GOT3 (cell line): ENCODE measurements around the gene RPL36A.

Experiments
- DNase-seq: peaks from one replicate; lab custom pipeline; 2025; ENCODE audit warnings: mixed read lengths; lab: John Stamatoyannopoulos, UW

The RPL36A gene

GRCh38 chrX:101390664-101391525 lies at the start of gene RPL36A:
TSS of gene RPL36A (plus strand) at chrX:101391011. CDS start at chrX:101391044, 33 bp downstream.
- peak; percentile 62 for DNase-seq

GRCh38 chrX:101347859-101348451 lies 42.9 kb upstream of the RPL36A start:
- DNase-seq, result no peak

- DNase-seq, result peak; percentile 20
Observed at GRCh38 chrX:101348452-101349192, 42.2 kb upstream of the RPL36A start, which contains the start of gene TIMM8A. TSS of gene TIMM8A (minus strand) at chrX:101348742. CDS start at chrX:101348664, 78 bp downstream.

- no peak for DNase-seq
Observed at GRCh38 chrX:101349193-101349562, 41.6 kb upstream of the RPL36A start.

- DNase-seq, result no peak
Observed at GRCh38 chrX:101357166-101357795, 33.5 kb upstream of the RPL36A start.

- DNase-seq, result no peak
Observed at GRCh38 chrX:101359966-101360365, 30.8 kb upstream of the RPL36A start.

- no peak for DNase-seq
Observed at GRCh38 chrX:101360390-101360789, 30.4 kb upstream of the RPL36A start.

- DNase-seq, result no peak
Observed at GRCh38 chrX:101362116-101362515, 28.7 kb upstream of the RPL36A start.

- DNase-seq, result no peak
Observed at GRCh38 chrX:101362757-101363156, 28.1 kb upstream of the RPL36A start.

- DNase-seq, result no peak
Observed at GRCh38 chrX:101365301-101365795, 25.5 kb upstream of the RPL36A start.

GRCh38 chrX:101368800-101369199 lies 22.0 kb upstream of the RPL36A start:
- DNase-seq, result no peak

- DNase-seq, result no peak
Observed at GRCh38 chrX:101369687-101370086, 21.1 kb upstream of the RPL36A start.

GRCh38 chrX:101370888-101371504 lies 19.8 kb upstream of the RPL36A start:
- no peak for DNase-seq

- DNase-seq, result no peak
Observed at GRCh38 chrX:101377547-101377946, 13.3 kb upstream of the RPL36A start.

- no peak for DNase-seq
Observed at GRCh38 chrX:101383679-101384205, 7.1 kb upstream of the RPL36A start.

GRCh38 chrX:101385026-101385684 lies 5.7 kb upstream of the RPL36A start:
- no peak for DNase-seq

GRCh38 chrX:101385795-101386541 lies 4.8 kb upstream of the RPL36A start, which contains the start of gene BTK:
TSS of gene BTK (minus strand) at chrX:101386191. CDS start at chrX:101375284, 10,907 bp downstream.
- no peak for DNase-seq

GRCh38 chrX:101386542-101386885 lies 4.3 kb upstream of the RPL36A start:
- no peak for DNase-seq

GRCh38 chrX:101388604-101389003 lies 2.2 kb upstream of the RPL36A start:
- no peak for DNase-seq

- no peak for DNase-seq
Observed at GRCh38 chrX:101391831-101392230, 1.0 kb downstream of the RPL36A start.
